SU-DHL-6 (cell line): Measurements from ENCODE around the gene TMEM175.

ENCODE experiments used
- H2AFZ ChIP-seq: fragments of 200-600 bp; sonication (generic); 2 replicates; pipeline ENCODE4 v1.6.1; 2014; ENCODE audit warnings: low read depth, mild to moderate bottlenecking, moderate library complexity, mixed read lengths, antibody characterized with exemption, low read length; ENCODE audit not compliant: severe bottlenecking
- H3F3A ChIP-seq: fragments of 200-600 bp; shearing (Covaris generic); 2 replicates; pipeline ENCODE4 v1.6.0; 2016; ENCODE audit warnings: antibody characterized with exemption, mild to moderate bottlenecking; ENCODE audit not compliant: insufficient read depth
- H3K27ac ChIP-seq: fragments of 200-600 bp; sonication (generic); 2 replicates; pipeline ENCODE4 v1.5.1; 2016; ENCODE audit warnings: low read depth, mild to moderate bottlenecking, low read length, moderate library complexity, mixed read lengths
- H3K27me3 ChIP-seq: fragments of 200-600 bp; sonication (generic), shearing (Covaris generic); 2 replicates; pipeline ENCODE4 v1.6.0; 2014; ENCODE audit warnings: mild to moderate bottlenecking, low read length
- H3K36me3 ChIP-seq: fragments of 200-600 bp; sonication (generic); 2 replicates; pipeline ENCODE4 v1.6.1; 2014; ENCODE audit warnings: mild to moderate bottlenecking, low read length, mixed read lengths
- H3K4me2 ChIP-seq: fragments of 300-600, 200-600 bp; shearing (Covaris generic), sonication (generic); 2 replicates; pipeline ENCODE4 v1.6.0; 2014; ENCODE audit warnings: low read length, low read depth, mild to moderate bottlenecking; ENCODE audit not compliant: poor library complexity, severe bottlenecking
- H3K4me3 ChIP-seq: fragments of 200-600 bp; sonication (generic); 2 replicates; pipeline ENCODE4 v1.5.1; 2014; ENCODE audit warnings: antibody characterized with exemption, low read length, mild to moderate bottlenecking, mixed read lengths; ENCODE audit not compliant: insufficient read depth, poor library complexity, severe bottlenecking
- H3K79me2 ChIP-seq: fragments of 200-600 bp; sonication (generic); 2 replicates; pipeline ENCODE4 v1.6.1; 2014; ENCODE audit warnings: mild to moderate bottlenecking, low read length, moderate library complexity; ENCODE audit not compliant: insufficient read depth
- H3K9ac ChIP-seq: fragments of 200-600 bp; sonication (generic); 2 replicates; pipeline ENCODE4 v1.7.0; 2014; ENCODE audit warnings: mild to moderate bottlenecking, low read length
- H3K9me2 ChIP-seq: fragments of 200-600 bp; sonication (generic); replicated peaks from 2 replicates; pipeline ENCODE4 v1.6.1; 2014; ENCODE audit warnings: low read length; ENCODE audit not compliant: insufficient read depth
- H3K9me3 ChIP-seq: fragments of 200-600 bp; sonication (generic); 2 replicates; pipeline ENCODE4 v1.6.1; 2014; ENCODE audit warnings: low read length, mixed read lengths; ENCODE audit not compliant: insufficient read depth
- H4K20me1 ChIP-seq: fragments of 200-600 bp; sonication (generic); 2 replicates; pipeline ENCODE4 v1.6.1; 2014; ENCODE audit warnings: low read depth, mild to moderate bottlenecking, antibody characterized with exemption, low read length, moderate library complexity, mixed read lengths
- CTCF ChIP-seq: fragments of 200-600 bp; sonication (generic); IDR thresholded peaks from one replicate; pipeline ENCODE4 v1.5.1; 2017; ENCODE audit warnings: antibody characterized with exemption, mild to moderate bottlenecking, low read length, moderate library complexity; ENCODE audit not compliant: insufficient read depth, poor library complexity, severe bottlenecking
- EZH2phosphoT487 ChIP-seq: fragments of 200-600 bp; sonication (generic), shearing (Covaris generic); conservative IDR thresholded peaks from 2 replicates; pipeline ENCODE4 v1.6.1; 2018; ENCODE audit warnings: mild to moderate bottlenecking, antibody characterized with exemption, low read length, moderate library complexity, mixed read lengths

Gene TMEM175

GRCh38 chr4:929096-929765 lies 3.0 kb upstream of the TMEM175 start:
- Histone ChIP-seq H2AFZ (no peak overlapping the region), H3K79me2 (peaks cover 64% of the 10 kb centered on the region), H3K27me3 (no peaks in the 10 kb centered on the region), H3K9me3 (no peaks in the 10 kb centered on the region), H4K20me1 (peaks cover 8% of the 10 kb centered on the region; the same call in 1 of the 2 replicates), H3K4me2 (peak overlapping the region; percentile 71), H3K9me2 (no peaks in the 10 kb centered on the region), H3F3A (peaks cover 13% of the 10 kb centered on the region; the same call in 1 of the 2 replicates), H3K9ac (no peak overlapping the region), H3K36me3 (no peaks in the 10 kb centered on the region), H3K4me3 (no peak overlapping the region), H3K27ac (no peak overlapping the region)
- TF ChIP-seq CTCF (no peak), EZH2phosphoT487 (no peak)

- Histone ChIP-seq H3K9me3 (no peaks in the 10 kb centered on the region), H4K20me1 (peaks cover 8% of the 10 kb centered on the region; the same call in 1 of the 2 replicates), H3K27ac (no peak overlapping the region), H2AFZ (no peak overlapping the region), H3K4me3 (no peak overlapping the region), H3K9me2 (no peaks in the 10 kb centered on the region), H3K9ac (peak overlapping the region; percentile 98; the same call in 1 of the 2 replicates), H3K36me3 (no peaks in the 10 kb centered on the region), H3K4me2 (peak overlapping the region; percentile 71), H3K27me3 (no peaks in the 10 kb centered on the region), H3F3A (peaks cover 16% of the 10 kb centered on the region; the same call in 1 of the 2 replicates), H3K79me2 (peaks cover 56% of the 10 kb centered on the region)
- no peak for TF ChIP-seq EZH2phosphoT487
These were observed 2.2 kb upstream of the TMEM175 start for GRCh38 chr4:930028-930551.

- Histone ChIP-seq H4K20me1 (0 out of 2 replicates have a peak, but pooled peaks cover 8% of the 10 kb centered on the region), H3K27ac (no peak overlapping the region)
These were observed 1.4 kb upstream of the TMEM175 start for GRCh38 chr4:930827-931193.

More at GRCh38 chr4:930827-931193, 1.4 kb upstream of the TMEM175 start:
- Histone ChIP-seq H3K9ac (peak overlapping the region; percentile 98), H3K36me3 (no peaks in the 10 kb centered on the region), H3F3A (peaks cover 19% of the 10 kb centered on the region), H2AFZ (no peak overlapping the region), H3K4me2 (peak overlapping the region; percentile 71), H3K9me3 (no peaks in the 10 kb centered on the region), H3K27me3 (no peaks in the 10 kb centered on the region), H3K79me2 (peaks cover 49% of the 10 kb centered on the region), H3K4me3 (peak overlapping the region; percentile 68), H3K9me2 (no peaks in the 10 kb centered on the region)
- TF ChIP-seq EZH2phosphoT487 (no peak), CTCF (no peak)
